ENCODE measurements around the gene ZP4. TPM values are rescaled to one million over a fixed set of nuclear protein-coding genes. Genes with fewer than 3 reads are reported as not detected.

ZP4 gene
- total RNA-seq, 1 donor from 2014 or later: not detected

GRCh38 chr1:237927198-237927597 is 36.5 kb upstream of the ZP4 start:
- Mint-ChIP-seq H3K4me3 (no peak overlapping the region), H3K27ac (no peak overlapping the region), H3K9me3 (no peaks in the 10 kb centered on the region), H3K27me3 (no peaks in the 10 kb centered on the region), H3K36me3 (ENCODE audit: low read depth) (no peaks in the 10 kb centered on the region), H3K4me1 (no peaks in the 10 kb centered on the region)
- no peak for TF ChIP-seq CTCF (IDR thresholded peaks at IDR 0.05)
- intact Hi-C loops (cut with micrococcal nuclease): no loop called here
- ATAC-seq (ENCODE audit: low read depth) (no peak), DNase-seq (no peak)
- ChIA-PET POLR2A (no interaction called here), CTCF (no interaction called here)

DNA sequence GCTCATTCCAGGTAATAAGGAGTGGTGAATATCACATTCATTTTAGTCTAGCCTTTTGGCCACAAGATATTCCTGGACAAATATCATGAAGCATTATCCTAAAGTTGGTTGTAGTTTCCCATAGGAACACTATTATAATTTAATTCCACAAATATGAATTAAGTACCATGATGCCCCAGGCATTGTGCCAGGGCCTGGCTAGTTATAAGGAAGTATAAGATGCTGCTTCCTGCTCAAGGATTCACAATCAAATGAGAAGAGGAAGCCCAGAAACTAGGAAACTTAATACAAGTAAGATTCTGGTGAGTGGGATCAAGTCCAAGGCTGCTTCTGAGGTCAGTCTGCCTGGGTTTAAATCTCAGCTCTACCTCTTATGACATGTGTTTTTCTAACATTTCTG is 30.6 kb upstream of the ZP4 start:
- Mint-ChIP-seq H3K4me3 (no peak overlapping the region), H3K9me3 (no peaks in the 10 kb centered on the region), H3K4me1 (no peaks in the 10 kb centered on the region), H3K36me3 (ENCODE audit: low read depth) (no peaks in the 10 kb centered on the region), H3K27me3 (no peaks in the 10 kb centered on the region), H3K27ac (no peak overlapping the region)
- ChIA-PET CTCF (no interaction called here), POLR2A (no interaction called here)
- intact Hi-C loops (cut with micrococcal nuclease): no loop called here
- ATAC-seq (ENCODE audit: low read depth) (no peak), DNase-seq (no peak)
- TF ChIP-seq CTCF (IDR thresholded peaks at IDR 0.05): no peak

- ChIA-PET CTCF (no interaction called here), POLR2A (no interaction called here)
- intact Hi-C loops (cut with micrococcal nuclease): no loop called here
- Mint-ChIP-seq H3K4me3 (no peak overlapping the region), H3K27ac (no peak overlapping the region), H3K27me3 (no peaks in the 10 kb centered on the region), H3K4me1 (no peaks in the 10 kb centered on the region), H3K36me3 (ENCODE audit: low read depth) (no peaks in the 10 kb centered on the region), H3K9me3 (peaks cover 5% of the 10 kb centered on the region)
- no peak for TF ChIP-seq CTCF (IDR thresholded peaks at IDR 0.05)
- ATAC-seq (ENCODE audit: low read depth): no peak
- DNase-seq: no peak
Observed at GRCh38 chr1:237913345-237913744, 22.6 kb upstream of the ZP4 start.

- Mint-ChIP-seq H3K36me3 (ENCODE audit: low read depth) (no peaks in the 10 kb centered on the region), H3K27me3 (no peaks in the 10 kb centered on the region)
- TF ChIP-seq CTCF (IDR thresholded peaks at IDR 0.05): no peak
Observed at GRCh38 chr1:237911911-237912310, 21.2 kb upstream of the ZP4 start.

GRCh38 chr1:237910834-237911233 is 20.1 kb upstream of the ZP4 start:
- Mint-ChIP-seq H3K4me3 (no peak overlapping the region), H3K9me3 (peaks cover 5% of the 10 kb centered on the region), H3K27ac (no peak overlapping the region), H3K4me1 (no peaks in the 10 kb centered on the region), H3K27me3 (no peaks in the 10 kb centered on the region), H3K36me3 (ENCODE audit: low read depth) (no peaks in the 10 kb centered on the region)
- DNase-seq (no peak), ATAC-seq (ENCODE audit: low read depth) (no peak)
- ChIA-PET POLR2A (no interaction called here), CTCF (no interaction called here)
- intact Hi-C loops (cut with micrococcal nuclease): no loop called here
- no peak for TF ChIP-seq CTCF (IDR thresholded peaks at IDR 0.05)

More at GRCh38 chr1:237911911-237912310, 21.2 kb upstream of the ZP4 start:
- Mint-ChIP-seq H3K4me1 (no peaks in the 10 kb centered on the region), H3K9me3 (peaks cover 5% of the 10 kb centered on the region), H3K27ac (no peak overlapping the region), H3K4me3 (no peak overlapping the region)
- intact Hi-C loops (cut with micrococcal nuclease): no loop called here
- no peak for ATAC-seq (ENCODE audit: low read depth)
- DNase-seq: no peak
- POLR2A ChIA-PET: no interaction called here
- CTCF ChIA-PET: no interaction called here
